Camera-type eye (tissue), 1 donor: ENCODE measurements around the gene TRIM31. TPM values are rescaled to one million over a fixed set of nuclear protein-coding genes. Genes with fewer than 3 reads are reported as not detected.

Source experiments
- total RNA-seq: library from RNA; depleted of rRNA; stranded (reverse); fragments of >200 nt; gene quantifications from one replicate; pipeline ENCODE4 v1.2.3, GENCODE V29; 2014

The TRIM31 gene, protein sequence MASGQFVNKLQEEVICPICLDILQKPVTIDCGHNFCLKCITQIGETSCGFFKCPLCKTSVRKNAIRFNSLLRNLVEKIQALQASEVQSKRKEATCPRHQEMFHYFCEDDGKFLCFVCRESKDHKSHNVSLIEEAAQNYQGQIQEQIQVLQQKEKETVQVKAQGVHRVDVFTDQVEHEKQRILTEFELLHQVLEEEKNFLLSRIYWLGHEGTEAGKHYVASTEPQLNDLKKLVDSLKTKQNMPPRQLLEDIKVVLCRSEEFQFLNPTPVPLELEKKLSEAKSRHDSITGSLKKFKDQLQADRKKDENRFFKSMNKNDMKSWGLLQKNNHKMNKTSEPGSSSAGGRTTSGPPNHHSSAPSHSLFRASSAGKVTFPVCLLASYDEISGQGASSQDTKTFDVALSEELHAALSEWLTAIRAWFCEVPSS
- total RNA-seq = not detected

DNA sequence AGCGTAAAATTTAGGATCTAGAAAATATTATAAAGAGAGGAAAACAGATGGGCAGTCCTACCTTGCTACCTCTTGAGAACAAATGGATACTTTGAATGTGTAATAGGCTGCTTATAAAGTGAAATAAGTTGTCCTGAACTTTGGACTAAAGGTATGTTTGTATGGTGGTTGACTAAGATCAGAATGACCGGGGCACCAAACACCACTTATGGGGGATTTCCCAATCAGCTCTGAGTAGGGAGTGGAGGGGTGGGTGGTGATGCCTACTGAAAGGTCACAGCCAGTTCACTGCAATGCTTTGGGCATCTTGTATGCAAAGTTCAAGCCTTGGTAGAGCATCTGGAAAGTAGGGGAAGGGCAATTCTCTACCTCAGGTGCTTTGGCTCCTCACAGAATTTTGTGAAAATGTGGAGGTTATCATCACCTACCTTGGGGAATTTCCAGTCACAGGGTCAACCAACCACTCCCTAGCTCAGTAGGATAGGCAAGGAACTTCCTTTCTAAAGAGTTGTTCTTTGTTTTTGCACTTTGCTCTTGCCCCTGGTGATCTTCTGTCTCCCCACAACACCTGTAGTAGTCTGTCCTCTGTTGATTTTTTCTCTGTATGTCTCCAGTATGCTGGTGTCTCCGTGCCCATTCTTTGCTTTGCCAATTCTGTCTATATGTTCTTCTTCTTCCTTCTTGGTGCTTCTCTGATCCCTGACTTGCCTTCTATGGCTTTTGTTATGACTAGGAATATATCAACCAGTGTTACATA is at the start of gene TRIM31:
TSS of gene TRIM31 (minus strand) at position 88 of the 757 bp plus-strand sequence. CDS start 285 bp downstream, outside the sequence.

DNA sequence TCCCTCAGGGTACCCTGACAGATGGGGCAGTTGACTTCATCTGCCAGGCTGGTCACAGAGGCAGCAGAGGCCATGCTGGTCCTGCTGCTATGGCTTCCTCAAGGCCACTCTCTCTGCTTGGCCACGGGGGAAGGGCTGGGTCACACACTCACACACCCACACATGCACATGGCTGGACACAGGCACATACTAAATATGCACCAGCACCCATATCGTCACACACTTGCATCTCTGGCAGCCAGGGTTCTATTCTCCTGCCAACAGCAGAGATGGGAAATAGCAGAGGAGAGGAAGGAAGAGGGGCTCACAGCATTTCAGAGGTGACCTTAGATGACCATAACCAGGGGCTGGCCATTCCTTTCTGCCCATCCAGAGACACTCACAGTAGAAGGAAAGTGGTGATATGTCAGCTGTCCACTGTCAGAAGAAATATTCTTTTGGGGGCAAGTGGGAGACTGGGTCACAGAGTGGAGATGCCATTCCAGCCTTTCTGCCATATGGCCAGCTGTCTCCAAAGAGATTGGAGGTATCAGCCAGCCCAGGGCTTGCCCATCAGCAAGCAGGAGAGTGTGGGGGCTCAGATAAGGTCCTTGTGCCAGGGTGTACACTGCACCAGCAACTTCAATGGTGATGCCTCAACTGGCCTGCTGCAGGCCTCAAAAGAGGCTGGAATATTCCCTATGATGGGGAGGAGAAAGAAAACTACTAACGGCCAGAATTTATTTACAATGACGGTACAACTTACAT is 48.1 kb upstream of the TRIM31 start, which contains the start of gene TRIM10:
TSS of gene TRIM10 (minus strand) at position 427 of the 747 bp plus-strand sequence. CDS start at position 74, 353 bp downstream.

DNA sequence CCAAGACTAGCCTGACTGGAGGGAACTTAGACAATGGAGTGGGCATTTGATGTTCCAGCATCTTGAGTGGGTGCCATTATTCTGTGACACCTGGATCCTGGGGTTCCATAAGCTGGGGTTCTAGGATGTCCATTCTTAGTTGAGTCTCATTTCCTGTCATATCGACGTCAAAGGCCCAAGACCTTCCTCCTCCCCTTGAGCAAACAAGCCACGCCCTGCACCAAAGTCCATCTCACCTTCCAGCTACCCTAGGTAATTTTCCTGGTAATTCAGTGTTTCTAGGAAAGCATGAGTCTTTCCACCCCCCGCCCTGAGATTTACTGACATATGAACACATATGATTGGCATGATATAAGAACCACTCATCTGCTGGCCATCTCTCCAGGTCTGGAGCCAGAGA is 22.9 kb upstream of the TRIM31 start, which contains the start of gene TRIM40:
TSS of gene TRIM40 (plus strand) at position 384 of the 400 bp plus-strand sequence. CDS start 897 bp downstream, outside the sequence.

DNA sequence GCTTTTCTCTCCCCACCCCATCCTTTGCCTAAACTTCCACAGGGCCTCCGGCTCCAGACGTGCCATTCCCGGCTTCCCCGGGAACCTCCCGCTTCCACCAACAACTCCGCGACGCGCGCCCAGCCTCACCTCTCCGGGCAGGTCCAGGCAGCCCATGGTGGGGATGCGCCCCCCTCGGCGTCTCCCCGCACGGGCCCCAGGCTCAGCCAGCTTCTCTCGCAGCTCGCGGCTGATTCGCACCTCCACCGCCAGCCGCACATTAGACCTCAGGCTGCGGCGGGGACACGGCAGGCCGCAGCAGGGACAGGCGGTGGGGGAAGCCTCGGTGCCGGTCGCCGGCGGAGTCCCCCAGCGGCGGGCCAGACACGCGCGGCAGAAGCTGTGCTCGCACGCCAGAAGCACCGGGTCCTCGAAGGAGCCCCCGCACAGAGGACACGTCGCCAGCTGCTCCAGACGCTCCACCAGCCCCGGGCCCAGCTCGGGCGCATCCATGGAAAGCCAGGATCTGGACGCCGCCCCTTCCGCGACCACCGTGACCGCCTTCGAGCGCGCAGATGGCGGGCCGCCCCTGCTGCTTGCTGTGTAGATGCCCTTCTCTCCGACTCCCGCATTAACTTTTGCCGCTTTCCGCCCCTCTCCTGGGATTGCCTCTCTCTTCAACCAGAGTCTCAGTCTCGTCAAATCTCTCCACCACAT is 37.6 kb downstream of the TRIM31 start, which contains the start of gene RNF39:
TSS of gene RNF39 (minus strand) at position 676 of the 696 bp plus-strand sequence. CDS start at position 492, 184 bp downstream.

DNA sequence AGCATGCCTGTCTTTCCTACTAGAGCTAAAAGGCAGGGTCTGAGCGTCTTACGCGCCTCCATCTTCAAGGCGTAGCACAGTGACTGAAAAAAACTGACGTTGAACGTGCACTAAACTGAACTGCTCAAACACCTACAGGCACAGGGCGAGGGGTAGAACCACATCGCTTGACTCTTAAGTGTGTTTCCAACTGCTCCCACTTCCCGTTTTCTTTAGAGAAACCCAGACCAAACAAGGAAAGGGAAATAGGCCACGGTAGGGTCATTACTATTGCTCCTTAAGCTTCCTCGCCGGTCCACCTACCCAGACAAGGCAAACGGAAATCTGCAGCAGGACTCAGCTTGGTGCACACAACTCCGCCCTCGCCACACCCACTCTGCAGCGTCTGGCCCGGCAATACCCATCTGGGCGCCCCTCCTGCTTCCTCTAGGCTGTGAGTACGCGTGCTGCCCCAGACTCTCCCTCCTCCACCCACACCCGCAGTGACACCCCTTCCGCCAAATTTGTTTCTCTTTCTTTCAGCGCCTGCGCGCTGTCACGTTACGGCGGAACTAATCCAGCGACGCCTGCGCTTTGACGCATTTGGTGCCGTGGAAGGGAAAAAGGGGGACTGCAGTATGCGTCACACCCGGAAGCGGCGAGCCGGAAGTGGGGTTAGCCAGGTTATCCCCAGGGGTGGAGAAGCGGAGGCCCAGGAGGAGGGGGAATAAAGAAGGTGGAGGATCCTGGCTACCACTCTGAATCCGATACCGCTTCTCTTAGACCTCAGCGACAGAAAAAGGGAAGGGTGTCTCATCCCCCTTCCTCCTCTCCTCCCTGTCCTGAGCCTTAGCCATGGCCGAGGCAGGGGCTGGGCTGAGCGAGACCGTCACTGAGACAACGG is 46.1 kb downstream of the TRIM31 start, which contains the start of gene PPP1R11:
TSS of gene PPP1R11 (plus strand) at position 622 of the 883 bp plus-strand sequence. CDS start at position 835, 213 bp downstream.

DNA sequence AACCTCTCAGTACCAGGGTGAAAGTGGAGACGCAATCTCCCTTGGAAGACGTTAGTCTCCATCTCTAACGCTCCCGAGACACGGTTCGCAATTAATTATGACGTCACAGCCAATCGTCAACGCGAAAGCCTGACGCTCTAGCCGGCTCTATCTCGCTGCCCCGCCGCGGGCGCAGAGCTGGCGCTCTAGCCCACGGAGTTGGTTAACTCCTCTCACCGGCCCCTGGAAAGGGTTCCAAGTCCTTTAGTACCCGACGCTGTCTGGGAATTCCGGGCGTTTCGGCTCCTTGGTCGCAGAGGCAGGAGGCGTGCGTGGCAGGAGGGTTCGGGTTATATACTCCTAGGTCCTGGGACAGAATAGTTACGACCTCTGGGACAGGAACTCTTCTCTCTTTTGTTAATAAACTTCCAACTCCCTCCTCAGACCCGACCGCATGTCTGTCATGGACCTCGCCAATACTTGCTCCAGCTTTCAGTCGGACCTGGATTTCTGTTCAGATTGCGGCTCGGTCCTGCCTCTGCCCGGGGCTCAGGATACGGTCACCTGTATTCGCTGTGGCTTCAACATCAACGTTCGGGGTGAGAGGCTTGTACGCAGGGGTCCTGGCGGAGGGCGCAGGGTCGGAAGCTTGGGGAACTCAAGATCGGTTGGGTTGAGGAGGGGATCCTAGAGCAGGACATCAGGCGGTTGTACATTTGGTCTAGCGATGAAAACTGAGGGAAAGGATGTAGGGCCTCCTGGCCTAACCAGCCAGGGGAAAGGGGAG is 51.6 kb downstream of the TRIM31 start, which contains the start of gene POLR1H:
TSS of gene POLR1H (plus strand) at position 174 of the 766 bp plus-strand sequence. CDS start at position 434, 260 bp downstream.

Other genes with a start within 250 kb of the TRIM31 start
- 112 TPM for gene HLA-A, start 170.6 kb downstream of the TRIM31 start, total RNA-seq
- gene POLR1H, start 51.8 kb downstream of the TRIM31 start, total RNA-seq = 17.3 TPM
- gene PPP1R11, start 45.9 kb downstream of the TRIM31 start, total RNA-seq = 19.2 TPM
- gene RNF39, start 37.3 kb downstream of the TRIM31 start, total RNA-seq = 0.22 TPM
- gene TRIM40, start 23.1 kb upstream of the TRIM31 start, total RNA-seq = not detected
- 1.0 TPM for gene TRIM10, start 48.1 kb upstream of the TRIM31 start, total RNA-seq
- gene TRIM15, start 50.5 kb upstream of the TRIM31 start, total RNA-seq = not detected
- 39.6 TPM for gene TRIM26, start 100.3 kb upstream of the TRIM31 start, total RNA-seq
- 11.2 TPM for gene TRIM39, start 213.8 kb upstream of the TRIM31 start, total RNA-seq
- 24.8 TPM for gene RPP21, start 232.1 kb upstream of the TRIM31 start, total RNA-seq